ENCODE data around the gene KIAA1328. TPM values are rescaled to one million over a fixed set of nuclear protein-coding genes. Genes with fewer than 3 reads are reported as not detected.

The KIAA1328 gene
- polyA plus RNA-seq, 1 donor (not counting 4 experiments of a cell fraction or from before 2014, with no cell fraction given) = 5.5 TPM

- H4K20me1 ChIP-seq (ENCODE audit: control insufficient read depth, extremely low read depth, insufficient read depth, low read length) = no peaks in the 10 kb centered on the region
- FAIRE-seq = no peak
Measured at GRCh38 chr18:37135177-37135576, 306.2 kb downstream of the KIAA1328 start.

GRCh38 chr18:37138456-37138855 lies 309.5 kb downstream of the KIAA1328 start:
- no peak for TF ChIP-seq EZH2 (IDR thresholded peaks at IDR 0.05; ENCODE audit: low read length)
- no peak for TF ChIP-seq CTCF (optimal IDR thresholded peaks at IDR 0.05 in 1 of 3, IDR thresholded peaks at IDR 0.05 in 1 of 3, conservative IDR thresholded peaks at IDR 0.05 in 1 of 3; ENCODE audit: extremely low read depth in 1 of 3, insufficient read depth in 2 of 3, low read length in 3 of 3)
- DNase-seq (ENCODE audit: low read depth, low spot score) (no peak), FAIRE-seq (no peak)
- Histone ChIP-seq H3K27me3 (ENCODE audit: control insufficient read depth, extremely low read depth, insufficient read depth, low read length) (no peaks in the 10 kb centered on the region), H3K9ac (ENCODE audit: control insufficient read depth, extremely low read depth, insufficient read depth, low read length) (no peak overlapping the region), H3K79me2 (ENCODE audit: control insufficient read depth, insufficient read depth, low read length) (no peaks in the 10 kb centered on the region), H3K36me3 (ENCODE audit: control insufficient read depth in 2 of 2, extremely low read depth in 1 of 2, insufficient read depth in 2 of 2, low read length in 2 of 2) (no peaks in the 10 kb centered on the region), H4K20me1 (ENCODE audit: control insufficient read depth, extremely low read depth, insufficient read depth, low read length) (no peaks in the 10 kb centered on the region), H3K4me3 (ENCODE audit: control insufficient read depth in 2 of 3, extremely low read depth in 1 of 3, insufficient read depth in 2 of 3, low read depth in 1 of 3, low read length in 3 of 3) (no peak overlapping the region), H2AFZ (ENCODE audit: control insufficient read depth, low read length) (no peak overlapping the region), H3K27ac (ENCODE audit: control insufficient read depth, insufficient read depth, low read length) (no peak overlapping the region), H3K9me1 (ENCODE audit: control insufficient read depth, extremely low read depth, insufficient read depth, low read length) (no peaks in the 10 kb centered on the region), H3K4me1 (ENCODE audit: control insufficient read depth, extremely low read depth, insufficient read depth, low read length) (no peaks in the 10 kb centered on the region), H3K4me2 (ENCODE audit: control insufficient read depth, extremely low read depth, insufficient read depth, low read depth, low read length) (no peak overlapping the region), H3K9me3 (ENCODE audit: control insufficient read depth, low read depth, low read length) (no peaks in the 10 kb centered on the region)
- dilution Hi-C loops (cut with MboI; ENCODE audit: extremely low pct_ligation_motif_present, low sequenced_read_pairs) = no loop called here

More at GRCh38 chr18:37135177-37135576, 306.2 kb downstream of the KIAA1328 start:
- no peaks in the 10 kb centered on the region for H3K36me3 ChIP-seq (ENCODE audit: control insufficient read depth in 2 of 2, extremely low read depth in 1 of 2, insufficient read depth in 2 of 2, low read length in 2 of 2)
- dilution Hi-C loops (cut with MboI; ENCODE audit: extremely low pct_ligation_motif_present, low sequenced_read_pairs) = no loop called here
- H3K4me3 ChIP-seq (ENCODE audit: control insufficient read depth in 2 of 3, extremely low read depth in 1 of 3, insufficient read depth in 2 of 3, low read depth in 1 of 3, low read length in 3 of 3) = no peak overlapping the region
- H3K9ac ChIP-seq (ENCODE audit: control insufficient read depth, extremely low read depth, insufficient read depth, low read length) = no peak overlapping the region
- H3K4me1 ChIP-seq (ENCODE audit: control insufficient read depth, extremely low read depth, insufficient read depth, low read length) = no peaks in the 10 kb centered on the region
- H3K9me1 ChIP-seq (ENCODE audit: control insufficient read depth, extremely low read depth, insufficient read depth, low read length) = no peaks in the 10 kb centered on the region
- H3K4me2 ChIP-seq (ENCODE audit: control insufficient read depth, extremely low read depth, insufficient read depth, low read depth, low read length) = no peak overlapping the region
- no peak for TF ChIP-seq CTCF (optimal IDR thresholded peaks at IDR 0.05 in 1 of 3, IDR thresholded peaks at IDR 0.05 in 1 of 3, conservative IDR thresholded peaks at IDR 0.05 in 1 of 3; ENCODE audit: extremely low read depth in 1 of 3, insufficient read depth in 2 of 3, low read length in 3 of 3)
- no peak for TF ChIP-seq EZH2 (IDR thresholded peaks at IDR 0.05; ENCODE audit: low read length)
- H3K27ac ChIP-seq (ENCODE audit: control insufficient read depth, insufficient read depth, low read length) = no peak overlapping the region
- H3K79me2 ChIP-seq (ENCODE audit: control insufficient read depth, insufficient read depth, low read length) = no peaks in the 10 kb centered on the region
- H2AFZ ChIP-seq (ENCODE audit: control insufficient read depth, low read length) = no peak overlapping the region
- H3K27me3 ChIP-seq (ENCODE audit: control insufficient read depth, extremely low read depth, insufficient read depth, low read length) = no peaks in the 10 kb centered on the region
- DNase-seq (ENCODE audit: low read depth, low spot score) = no peak
- H3K9me3 ChIP-seq (ENCODE audit: control insufficient read depth, low read depth, low read length) = no peaks in the 10 kb centered on the region
